CD4-positive, alpha-beta T cell treated with Interferon alpha-2 for 1 hour (primary cell): Measurements from ENCODE around the gene DLG3.
A peak's percentile ranks its signal among the peaks of the same experiment; 100 is the strongest.

Experiments used
- DNase-seq, 2 donors: peaks; one replicate each; pipeline ENCODE4 v3.0.0-alpha.2; 2020 to 2022

DLG3 gene

GRCh38 chrX:70437921-70438665 lies 6.5 kb upstream of the DLG3 start:
- no peak for DNase-seq

GRCh38 chrX:70439016-70439415 lies 5.6 kb upstream of the DLG3 start:
- DNase-seq, result no peak

- DNase-seq, result no peak
Observed at GRCh38 chrX:70442224-70442623, 2.4 kb upstream of the DLG3 start.

- DNase-seq, result no peak
Observed at GRCh38 chrX:70444946-70445656, 466 bp downstream of the DLG3 start.

GRCh38 chrX:70445951-70446350 lies 1.3 kb downstream of the DLG3 start:
- no peak for DNase-seq

GRCh38 chrX:70446380-70447350 lies 2.0 kb downstream of the DLG3 start:
- DNase-seq, result no peak

GRCh38 chrX:70449457-70449966 lies 4.9 kb downstream of the DLG3 start:
- DNase-seq, result no peak

GRCh38 chrX:70452143-70452733 lies 7.6 kb downstream of the DLG3 start:
- peak; percentile 45 to 68 for DNase-seq

GRCh38 chrX:70453024-70453618 lies 8.5 kb downstream of the DLG3 start:
- DNase-seq, result no peak

GRCh38 chrX:70454441-70455365 lies 10.1 kb downstream of the DLG3 start:
- peak; percentile 62 to 86 for DNase-seq

GRCh38 chrX:70455366-70456202 lies 10.9 kb downstream of the DLG3 start:
- no peak for DNase-seq

- DNase-seq, result no peak
Observed at GRCh38 chrX:70456256-70456655, 11.6 kb downstream of the DLG3 start.

GRCh38 chrX:70461026-70461425 lies 16.4 kb downstream of the DLG3 start:
- DNase-seq, result no peak

- DNase-seq, result no peak
Observed at GRCh38 chrX:70464051-70464450, 19.4 kb downstream of the DLG3 start.

GRCh38 chrX:70466968-70467367 lies 22.3 kb downstream of the DLG3 start:
- no peak for DNase-seq

GRCh38 chrX:70468709-70469108 lies 24.1 kb downstream of the DLG3 start:
- DNase-seq, result no peak

- DNase-seq, result peak in 1 of 2 donors; percentile 24
Observed at GRCh38 chrX:70470850-70471289, 26.2 kb downstream of the DLG3 start.

GRCh38 chrX:70476166-70476933 lies 31.7 kb downstream of the DLG3 start:
- DNase-seq, result no peak
